Astrocyte (in vitro differentiated cells and primary cell): ENCODE results near the gene RAD51B. TPM values are rescaled to one million over a fixed set of nuclear protein-coding genes. Genes with fewer than 3 reads are reported as not detected.

Source experiments
- DNase-seq: peaks from one replicate; pipeline ENCODE4 v3.0.0-alpha.2; 2010; ENCODE audit warnings: low read depth
- FAIRE-seq: peaks from 2 replicates; lab custom pipeline; 2011; peaks lifted over from hg19 to GRCh38; lab: Jason Lieb, UNC
- H2AFZ ChIP-seq: 2 replicates; pipeline ENCODE4 v1.6.0; 2012; ENCODE audit warnings: low read depth, low read length, inconsistent platforms
- H3K27ac ChIP-seq: 2 replicates; pipeline ENCODE4 v1.5.1; 2011; ENCODE audit warnings: low read depth, low read length, inconsistent platforms
- H3K27me3 ChIP-seq: 2 replicates; pipeline ENCODE4 v1.6.0; 2011; ENCODE audit warnings: low read length, inconsistent platforms; ENCODE audit not compliant: insufficient read depth
- H3K36me3 ChIP-seq: 2 replicates; pipeline ENCODE4 v1.5.1; 2011; ENCODE audit warnings: low read length, inconsistent platforms; ENCODE audit not compliant: insufficient read depth
- H3K4me1 ChIP-seq: 2 replicates; pipeline ENCODE4 v1.5.1; 2011; ENCODE audit warnings: low read length, inconsistent platforms; ENCODE audit not compliant: insufficient read depth
- H3K4me2 ChIP-seq: 2 replicates; pipeline ENCODE4 v1.6.0; 2012; ENCODE audit warnings: low read length, inconsistent platforms
- H3K4me3 ChIP-seq: 2 replicates; pipeline ENCODE4 v1.5.1; 2011; ENCODE audit warnings: low read depth, mild to moderate bottlenecking, low read length, inconsistent platforms; ENCODE audit not compliant: insufficient read depth
- H3K79me2 ChIP-seq: 2 replicates; pipeline ENCODE4 v1.6.0; 2012; ENCODE audit warnings: mild to moderate bottlenecking, low read length, inconsistent platforms; ENCODE audit not compliant: insufficient read depth
- H3K9ac ChIP-seq: 2 replicates; pipeline ENCODE4 v1.6.0; 2012; ENCODE audit warnings: mild to moderate bottlenecking, low read length, inconsistent platforms
- H3K9me3 ChIP-seq: 2 replicates; pipeline ENCODE4 v1.5.1; 2012; ENCODE audit warnings: low read depth, mild to moderate bottlenecking, low read length, inconsistent platforms; ENCODE audit not compliant: insufficient read depth
- H4K20me1 ChIP-seq: 2 replicates; pipeline ENCODE4 v1.6.0; 2012; ENCODE audit warnings: low read length, inconsistent platforms; ENCODE audit not compliant: insufficient read depth
- H3K27ac Mint-ChIP-seq: one replicate; pipeline ENCODE4 v1.8.0; 2021; ENCODE audit warnings: mild to moderate bottlenecking, mixed read lengths; ENCODE audit not compliant: unreplicated experiment
- H3K27me3 Mint-ChIP-seq: one replicate; pipeline ENCODE4 v1.8.0; 2021; ENCODE audit warnings: low read depth, mixed read lengths; ENCODE audit not compliant: unreplicated experiment
- H3K36me3 Mint-ChIP-seq: one replicate; pipeline ENCODE4 v1.8.0; 2021; ENCODE audit warnings: low read depth, mixed read lengths; ENCODE audit not compliant: unreplicated experiment
- H3K4me1 Mint-ChIP-seq: one replicate; pipeline ENCODE4 v1.8.0; 2021; ENCODE audit warnings: low read depth, mixed read lengths; ENCODE audit not compliant: unreplicated experiment
- H3K4me3 Mint-ChIP-seq: one replicate; pipeline ENCODE4 v1.8.0; 2021; ENCODE audit warnings: mild to moderate bottlenecking, moderate library complexity, mixed read lengths; ENCODE audit not compliant: unreplicated experiment
- H3K9me3 Mint-ChIP-seq: one replicate; pipeline ENCODE4 v1.8.0; 2021; ENCODE audit warnings: mild to moderate bottlenecking, mixed read lengths; ENCODE audit not compliant: unreplicated experiment
- EZH2 ChIP-seq: IDR thresholded peaks from 2 replicates; pipeline ENCODE4 v1.6.1; 2012; ENCODE audit warnings: mild to moderate bottlenecking, low read length, inconsistent platforms; ENCODE audit not compliant: insufficient read depth
- total RNA-seq: library from RNA; stranded (reverse); gene quantifications from 2 replicates; pipeline ENCODE4 v1.2.1, GENCODE V29; 2021
- TF ChIP-seq, protein P1 (sequence below): IDR thresholded peaks from 2 replicates; pipeline ENCODE4 v1.5.1; 2011; ENCODE audit warnings: low read depth, mild to moderate bottlenecking, inconsistent platforms, low read length, moderate library complexity; ENCODE audit not compliant: insufficient read depth

RAD51B gene
- total RNA-seq, 1 donor from 2014 or later = 10.8 TPM

DNA sequence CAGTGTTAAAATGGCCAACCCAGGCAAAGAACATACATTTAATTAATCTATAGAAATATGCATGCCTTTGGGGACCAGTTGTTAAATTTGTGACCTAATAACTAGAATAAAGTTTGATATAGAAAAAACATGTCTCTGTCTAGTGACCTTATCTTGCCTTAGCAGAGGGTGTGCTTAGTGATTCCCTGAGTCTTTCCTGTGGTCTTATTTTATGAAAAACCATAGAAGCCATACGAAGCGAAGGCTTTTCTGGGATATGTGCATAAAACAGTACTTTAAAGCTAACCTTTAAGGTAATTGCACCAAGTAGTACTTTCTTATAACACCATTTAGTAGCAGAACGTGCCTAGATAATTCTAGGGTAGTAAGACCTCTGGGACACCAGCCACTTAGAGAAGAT is 593.9 kb downstream of the RAD51B start:
- no peak overlapping the region for H3K27ac ChIP-seq
- H3K36me3 ChIP-seq = no peaks in the 10 kb centered on the region
- no peaks in the 10 kb centered on the region for H3K9me3 ChIP-seq
- H3K4me1 ChIP-seq = peaks cover 5% of the 10 kb centered on the region
- H4K20me1 ChIP-seq = no peaks in the 10 kb centered on the region
- H3K9ac ChIP-seq = no peak overlapping the region
- no peaks in the 10 kb centered on the region for H3K9me3 Mint-ChIP-seq
- H3K79me2 ChIP-seq = no peaks in the 10 kb centered on the region
- FAIRE-seq (no peak), DNase-seq (no peak)
- H3K27me3 ChIP-seq = no peaks in the 10 kb centered on the region
- H2AFZ ChIP-seq = no peak overlapping the region
- H3K4me3 ChIP-seq = no peak overlapping the region
- H3K36me3 Mint-ChIP-seq = no peaks in the 10 kb centered on the region
- H3K4me2 ChIP-seq = no peak overlapping the region
- TF ChIP-seq, protein P1, sequence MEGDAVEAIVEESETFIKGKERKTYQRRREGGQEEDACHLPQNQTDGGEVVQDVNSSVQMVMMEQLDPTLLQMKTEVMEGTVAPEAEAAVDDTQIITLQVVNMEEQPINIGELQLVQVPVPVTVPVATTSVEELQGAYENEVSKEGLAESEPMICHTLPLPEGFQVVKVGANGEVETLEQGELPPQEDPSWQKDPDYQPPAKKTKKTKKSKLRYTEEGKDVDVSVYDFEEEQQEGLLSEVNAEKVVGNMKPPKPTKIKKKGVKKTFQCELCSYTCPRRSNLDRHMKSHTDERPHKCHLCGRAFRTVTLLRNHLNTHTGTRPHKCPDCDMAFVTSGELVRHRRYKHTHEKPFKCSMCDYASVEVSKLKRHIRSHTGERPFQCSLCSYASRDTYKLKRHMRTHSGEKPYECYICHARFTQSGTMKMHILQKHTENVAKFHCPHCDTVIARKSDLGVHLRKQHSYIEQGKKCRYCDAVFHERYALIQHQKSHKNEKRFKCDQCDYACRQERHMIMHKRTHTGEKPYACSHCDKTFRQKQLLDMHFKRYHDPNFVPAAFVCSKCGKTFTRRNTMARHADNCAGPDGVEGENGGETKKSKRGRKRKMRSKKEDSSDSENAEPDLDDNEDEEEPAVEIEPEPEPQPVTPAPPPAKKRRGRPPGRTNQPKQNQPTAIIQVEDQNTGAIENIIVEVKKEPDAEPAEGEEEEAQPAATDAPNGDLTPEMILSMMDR = no peak
- TF ChIP-seq EZH2 = no peak
- no peak overlapping the region for H3K4me3 Mint-ChIP-seq
- H3K27ac Mint-ChIP-seq = no peak overlapping the region
- peaks cover 8% of the 10 kb centered on the region for H3K4me1 Mint-ChIP-seq
- peaks cover 5% of the 10 kb centered on the region for H3K27me3 Mint-ChIP-seq

DNA sequence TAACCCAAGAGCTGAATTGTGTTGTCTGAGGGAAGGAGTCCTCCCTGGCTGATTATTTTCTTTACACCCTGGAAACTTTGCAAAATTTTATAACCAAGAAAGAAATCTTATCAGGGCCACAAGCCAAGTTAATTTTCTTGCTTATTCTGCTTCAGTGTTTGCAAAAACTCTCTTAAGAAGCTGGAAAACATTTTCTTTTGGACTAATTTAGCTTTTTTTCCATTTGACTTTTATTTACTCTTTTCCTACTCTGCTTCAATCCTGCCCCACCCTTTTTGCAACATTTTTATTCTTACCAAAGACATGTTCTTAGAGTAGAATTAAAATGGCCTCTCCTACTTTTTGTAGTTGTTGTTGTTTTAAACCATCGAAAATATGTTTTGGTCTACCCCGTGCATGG is 594.5 kb downstream of the RAD51B start:
- Histone ChIP-seq H4K20me1 (no peaks in the 10 kb centered on the region), H3K9me3 (no peaks in the 10 kb centered on the region), H3K9ac (no peak overlapping the region), H3K4me3 (no peak overlapping the region), H3K79me2 (no peaks in the 10 kb centered on the region), H3K36me3 (no peaks in the 10 kb centered on the region), H3K4me2 (no peak overlapping the region), H2AFZ (no peak overlapping the region), H3K27ac (no peak overlapping the region), H3K4me1 (peaks cover 5% of the 10 kb centered on the region), H3K27me3 (no peaks in the 10 kb centered on the region)
- Mint-ChIP-seq H3K4me1 (peaks cover 8% of the 10 kb centered on the region), H3K27ac (no peak overlapping the region), H3K4me3 (no peak overlapping the region), H3K9me3 (no peaks in the 10 kb centered on the region), H3K27me3 (peaks cover 5% of the 10 kb centered on the region), H3K36me3 (no peaks in the 10 kb centered on the region)
- FAIRE-seq (no peak), DNase-seq (no peak)
- TF ChIP-seq EZH2 = no peak
- TF ChIP-seq, protein P1 = no peak

DNA sequence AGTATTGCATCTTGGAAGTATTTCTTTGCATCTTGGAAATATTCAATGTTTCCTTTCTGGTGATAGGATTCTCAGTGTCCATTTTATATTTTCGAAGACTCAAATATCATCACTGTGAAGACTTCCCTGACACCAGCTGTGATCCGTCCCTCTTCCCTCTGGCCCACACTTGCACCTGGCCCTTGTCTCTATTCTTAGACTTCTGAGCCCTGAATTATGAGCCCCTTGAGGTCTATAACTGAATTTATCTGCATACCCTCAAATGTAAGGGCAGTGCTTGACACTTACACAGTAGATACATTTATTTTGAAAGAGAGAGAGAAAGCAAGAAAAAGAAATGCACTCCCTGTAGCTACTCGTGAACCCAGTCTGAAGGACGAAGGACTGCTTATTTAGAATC is 596.6 kb downstream of the RAD51B start:
- Histone ChIP-seq H3K27ac (no peak overlapping the region), H3K79me2 (no peaks in the 10 kb centered on the region), H3K9ac (no peak overlapping the region), H2AFZ (no peak overlapping the region), H3K4me1 (peaks cover 5% of the 10 kb centered on the region), H4K20me1 (no peaks in the 10 kb centered on the region), H3K9me3 (no peaks in the 10 kb centered on the region), H3K4me3 (no peak overlapping the region), H3K4me2 (no peak overlapping the region), H3K36me3 (no peaks in the 10 kb centered on the region), H3K27me3 (no peaks in the 10 kb centered on the region)
- Mint-ChIP-seq H3K27ac (no peak overlapping the region), H3K36me3 (no peaks in the 10 kb centered on the region), H3K4me1 (peaks cover 3% of the 10 kb centered on the region), H3K4me3 (no peak overlapping the region), H3K27me3 (peaks cover 5% of the 10 kb centered on the region), H3K9me3 (no peaks in the 10 kb centered on the region)
- no peak for DNase-seq
- TF ChIP-seq, protein P1 = no peak
- TF ChIP-seq EZH2 = no peak
- FAIRE-seq = no peak
